Smooth muscle cell (in vitro differentiated cells): ENCODE results near the gene IGSF3. TPM values are rescaled to one million over a fixed set of nuclear protein-coding genes. Genes with fewer than 3 reads are reported as not detected.

Experiments
- DNase-seq: peaks from one replicate; lab custom pipeline; 2025; ENCODE audit not compliant: unreplicated experiment; lab: John Stamatoyannopoulos, UW
- H2AFZ ChIP-seq: fragments of 200-600 bp; sonication (generic); 2 replicates; pipeline ENCODE4 v1.6.0; 2016; ENCODE audit warnings: antibody characterized with exemption, low read depth, mild to moderate bottlenecking
- H3F3A ChIP-seq: fragments of 200-600 bp; sonication (generic); 2 replicates; pipeline ENCODE4 v1.6.0; 2017; ENCODE audit warnings: antibody characterized with exemption, low read depth
- H3K27ac ChIP-seq: fragments of 200-600 bp; sonication (generic); 2 replicates; pipeline ENCODE4 v1.5.1; 2016; ENCODE audit warnings: low read depth, mild to moderate bottlenecking
- H3K27me3 ChIP-seq: fragments of 200-600 bp; sonication (generic); 2 replicates; pipeline ENCODE4 v1.6.1; 2016; ENCODE audit warnings: low read depth, mild to moderate bottlenecking
- H3K36me3 ChIP-seq: fragments of 200-600 bp; sonication (generic); 2 replicates; pipeline ENCODE4 v1.5.1; 2016; ENCODE audit warnings: low read depth
- H3K4me1 ChIP-seq: fragments of 200-600 bp; sonication (generic); 2 replicates; pipeline ENCODE4 v1.5.1; 2016; ENCODE audit warnings: low read depth
- H3K4me2 ChIP-seq: fragments of 200-600 bp; sonication (generic); 2 replicates; pipeline ENCODE4 v1.6.0; 2016; ENCODE audit warnings: mild to moderate bottlenecking
- H3K4me3 ChIP-seq: fragments of 200-600 bp; sonication (generic); 2 replicates; pipeline ENCODE4 v1.5.1; 2016; ENCODE audit warnings: mild to moderate bottlenecking
- H3K79me2 ChIP-seq: fragments of 200-600 bp; sonication (generic); 2 replicates; pipeline ENCODE4 v1.6.0; 2016; ENCODE audit warnings: low read depth, mild to moderate bottlenecking
- H3K9ac ChIP-seq: fragments of 200-600 bp; sonication (generic); 2 replicates; pipeline ENCODE4 v1.6.0; 2016; ENCODE audit warnings: low read depth
- H3K9me3 ChIP-seq: fragments of 200-600 bp; sonication (generic); replicated peaks from 2 replicates; pipeline ENCODE4 v1.5.1; 2016; ENCODE audit warnings: low read depth
- H4K20me1 ChIP-seq: fragments of 200-600 bp; sonication (generic); 2 replicates; pipeline ENCODE4 v1.6.0; 2016; ENCODE audit warnings: low read depth
- CTCF ChIP-seq: fragments of 200-600 bp; sonication (generic); IDR thresholded peaks from 2 replicates; pipeline ENCODE4 v1.5.1; 2017; ENCODE audit warnings: borderline replicate concordance, mild to moderate bottlenecking, antibody characterized with exemption; ENCODE audit not compliant: insufficient read depth, poor library complexity, severe bottlenecking
- WGBS: methylation state at CpG from one replicate; pipeline ENCODE4 v1.1.7; 2016; ENCODE audit warnings: low lambda C conversion rate; 5-methylcytosine and 5-hydroxymethylcytosine counted together
- microRNA counts: library from miRNA; unstranded; fragments of <30 nt; microRNA quantifications from one replicate; lab custom pipeline; 2016
- microRNA-seq: library from miRNA; unstranded; fragments of <30 nt; microRNA quantifications from one replicate; pipeline ENCODE4, GENCODE V29; 2016; ENCODE audit warnings: borderline number of aligned reads
- polyA plus RNA-seq: library from polyadenylated mRNA; unstranded; fragments of >200 nt; fragmentation: Nextera tagmentation; extraction: Ambion mirVana; gene quantifications from 2 replicates; pipeline ENCODE4 v1.2.1, GENCODE V29; 2016
- small RNA-seq: library from RNA; depleted of rRNA; stranded (forward); fragments of <200 nt; gene quantifications from one replicate; pipeline ENCODE3, GENCODE V24; 2014
- total RNA-seq: library from RNA; depleted of rRNA; stranded (reverse); fragments of >200 nt; gene quantifications from 2 replicates; pipeline ENCODE4 v1.2.3, GENCODE V29; 2014

IGSF3 gene
- total and polyA plus RNA-seq, 2 experiments from 2014 or later, result 11.9 to 28.4 TPM

- no peak overlapping the region for H2AFZ ChIP-seq
- DNase-seq, result no peak
- no peak overlapping the region for H3K27ac ChIP-seq
- H3K79me2 ChIP-seq, result no peaks in the 10 kb centered on the region
- H4K20me1 ChIP-seq, result no peaks in the 10 kb centered on the region
- no peaks in the 10 kb centered on the region for H3K27me3 ChIP-seq
- H3K4me3 ChIP-seq, result no peak overlapping the region
- TF ChIP-seq CTCF, result no peak
- no peaks in the 10 kb centered on the region for H3K9me3 ChIP-seq
- no peaks in the 10 kb centered on the region for H3F3A ChIP-seq
- no peak overlapping the region for H3K4me2 ChIP-seq
- no peak overlapping the region for H3K9ac ChIP-seq
- no peaks in the 10 kb centered on the region for H3K4me1 ChIP-seq
- no peaks in the 10 kb centered on the region for H3K36me3 ChIP-seq
- WGBS, result 97% methylated on average over 2 of the region's 2 CpGs
Measured at GRCh38 chr1:116525440-116525839, 142.1 kb downstream of the IGSF3 start.

MicroRNAs encoded within 50 kb of the gene (microRNA counts, 767-probe panel; counts per million panel counts)
- microRNA hsa-miR-320b (lab: Ali Mortazavi, UCI) (183 counts per million), microRNA hsa-miR-548ac (lab: Ali Mortazavi, UCI) (183 counts per million)

Small RNAs within 50 kb of the gene (microRNA-seq; reads per million reads assigned to microRNA genes)
- gene MIR320B1 (not detected), gene MIR548AC (not detected)

Small RNAs within 50 kb of the gene (small RNA-seq; reads per million reads assigned to genes)
- gene MIR320B1 (not detected), gene MIR548AC (not detected)

Other genes with a start within 250 kb of the IGSF3 start
- 38.5 and 43.8 TPM in 2 replicates for gene CD58, start 96.7 kb downstream of the IGSF3 start, total RNA-seq
- 25.4 and 33.5 TPM in 2 replicates for gene CD58, start 96.7 kb downstream of the IGSF3 start, polyA plus RNA-seq
- gene CD2, start 86.7 kb upstream of the IGSF3 start, total RNA-seq, result not detected in 2 replicates
- not detected in 2 replicates for gene CD2, start 86.7 kb upstream of the IGSF3 start, polyA plus RNA-seq
- 97.9 and 152 TPM in 2 replicates for gene PTGFRN, start 242.2 kb upstream of the IGSF3 start, total RNA-seq
- 62.6 and 64.2 TPM in 2 replicates for gene PTGFRN, start 242.2 kb upstream of the IGSF3 start, polyA plus RNA-seq